GDM1 (cell line): ENCODE measurements around the gene LYRM1.
A peak's percentile ranks its signal among the peaks of the same experiment; 100 is the strongest.
"Not testable (repeated sequence)": the region's sequence is repeated elsewhere in the genome, so short reads cannot be mapped to it uniquely, and the experiment has no call there.

Source experiments
- DNase-seq: peaks from one replicate; lab custom pipeline; 2025; lab: John Stamatoyannopoulos, UW

LYRM1 gene

GRCh38 chr16:20902426-20902825 is 1.9 kb downstream of the LYRM1 start:
- no peak for DNase-seq

- DNase-seq, result no peak
These were observed 2.7 kb downstream of the LYRM1 start for GRCh38 chr16:20903116-20903898.

GRCh38 chr16:20903899-20904506 is 3.4 kb downstream of the LYRM1 start:
- DNase-seq, result no peak

GRCh38 chr16:20904507-20905081 is 4.0 kb downstream of the LYRM1 start:
- DNase-seq, result peak; percentile 85

- DNase-seq, result no peak
These were observed 5.0 kb downstream of the LYRM1 start for GRCh38 chr16:20905576-20905975.

DNA sequence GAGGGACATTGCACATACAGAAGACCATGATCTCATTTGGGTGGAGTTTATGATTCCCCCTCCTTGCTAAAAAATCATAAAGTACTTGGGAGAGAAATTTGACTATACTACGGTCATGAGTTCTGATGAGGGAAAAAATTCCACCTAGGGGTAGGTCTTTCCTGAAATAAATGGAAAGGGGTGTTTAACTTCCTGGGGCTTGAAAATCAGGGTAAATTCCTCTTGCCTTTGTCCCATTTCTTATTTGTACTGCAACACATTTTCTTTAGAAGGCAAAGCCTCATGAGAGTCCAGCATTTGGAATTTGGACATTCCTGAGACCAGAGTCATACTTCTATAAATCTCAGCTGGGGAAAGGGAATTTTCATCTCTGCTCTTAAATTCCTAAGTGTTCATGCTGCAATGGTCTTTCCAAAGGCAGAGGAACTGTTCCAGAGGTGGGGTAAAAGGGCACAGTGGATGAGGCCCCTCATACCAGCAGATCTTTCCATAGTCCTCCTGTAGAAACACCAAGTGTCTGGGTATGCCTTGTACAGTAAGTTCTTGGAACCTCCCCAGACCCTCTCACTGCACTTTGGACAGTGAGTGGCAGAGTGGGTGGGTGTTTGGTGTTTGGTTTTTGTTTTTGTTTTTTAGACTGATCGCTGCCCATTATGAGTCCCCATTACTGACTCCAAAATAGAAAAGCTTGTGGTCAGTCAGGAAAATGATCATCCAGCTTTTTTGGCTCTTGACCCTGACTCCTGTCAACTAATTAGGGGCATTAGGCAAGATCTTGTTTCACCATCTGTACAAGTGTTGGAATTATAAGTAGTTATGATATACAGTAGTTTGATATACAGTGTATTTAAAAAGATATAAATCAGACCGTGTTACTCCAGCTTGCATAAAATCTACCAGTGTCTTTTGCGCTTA is 6.0 kb downstream of the LYRM1 start:
- no peak for DNase-seq

- DNase-seq, result peak; percentile 16
These were observed 10.3 kb downstream of the LYRM1 start for GRCh38 chr16:20910781-20911321.

- no peak for DNase-seq
These were observed 10.8 kb downstream of the LYRM1 start for GRCh38 chr16:20911361-20911760.

DNA sequence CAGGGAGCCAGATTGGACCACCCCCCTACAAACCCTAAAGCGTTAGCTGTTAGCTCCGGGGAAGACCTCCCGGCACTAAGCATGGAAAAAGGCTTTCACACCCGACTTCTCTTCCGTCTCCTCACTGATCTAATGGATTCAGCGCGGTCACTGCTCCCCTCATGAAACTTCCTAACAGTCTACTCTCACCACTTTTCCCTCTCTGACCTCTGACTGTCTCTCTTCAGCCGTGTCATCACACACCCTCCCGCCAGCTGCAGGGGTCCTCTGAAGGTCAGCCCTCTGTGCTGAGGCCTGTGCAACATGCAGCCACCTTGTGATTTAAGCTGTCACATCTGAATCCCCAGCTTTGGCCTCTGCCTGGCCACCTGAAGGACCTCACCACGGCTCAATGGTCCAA is 15.7 kb downstream of the LYRM1 start:
- DNase-seq, result no peak

DNA sequence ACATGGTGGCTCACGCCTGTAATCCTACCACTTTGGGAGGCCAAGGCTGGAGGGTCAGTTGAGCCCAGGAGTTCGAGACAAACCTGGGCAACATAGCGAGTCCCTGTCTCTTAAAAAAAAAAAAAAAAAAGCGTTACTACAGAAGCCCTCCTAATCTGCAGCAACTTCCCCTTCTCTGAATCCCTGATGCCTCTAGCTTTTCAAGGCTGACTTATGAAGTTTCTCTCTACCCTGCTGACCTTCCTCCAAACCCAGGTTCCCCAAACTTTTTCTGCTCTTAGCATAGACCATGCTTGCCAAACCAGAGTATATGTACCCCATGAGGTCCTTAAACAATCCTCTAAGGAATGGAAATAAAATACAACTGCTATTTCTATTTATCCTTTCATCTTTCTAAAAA is 16.4 kb downstream of the LYRM1 start:
- DNase-seq, result peak; percentile 51

DNA sequence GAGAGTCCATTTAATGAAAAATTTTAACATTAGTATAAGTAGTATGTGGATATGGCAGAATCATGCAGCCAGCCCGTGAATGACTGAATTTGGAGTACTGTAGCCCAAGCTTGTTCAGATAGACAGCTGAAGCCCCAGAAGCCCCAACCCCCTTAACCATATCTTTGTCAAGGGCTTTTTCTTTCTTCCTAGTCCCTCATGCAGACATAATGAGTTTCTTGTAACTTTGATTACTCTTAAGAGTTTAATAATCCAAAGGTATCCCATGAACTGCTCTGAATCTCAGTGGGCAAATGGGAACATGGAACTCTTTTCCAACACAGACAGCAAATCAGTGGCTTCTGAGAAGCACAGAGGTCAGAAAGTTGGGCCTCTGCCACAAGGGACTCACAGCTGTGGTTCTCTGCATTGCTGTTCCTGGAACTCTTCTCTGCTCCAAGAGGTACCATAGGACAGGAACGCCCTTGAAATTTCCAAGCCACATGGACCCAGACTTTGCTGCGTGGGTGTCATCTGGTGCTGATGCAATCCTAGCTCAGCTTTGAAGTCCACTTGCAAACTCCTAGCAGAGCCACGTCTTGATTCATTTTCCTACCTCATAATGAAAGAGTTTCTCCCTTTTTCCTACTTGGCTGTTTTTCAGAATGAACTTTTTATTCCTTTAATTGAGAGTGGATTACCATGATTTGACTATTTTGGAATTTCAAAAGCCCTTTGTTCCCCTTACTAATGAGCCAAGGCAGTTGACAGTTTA is 18.1 kb downstream of the LYRM1 start:
- no peak for DNase-seq

DNA sequence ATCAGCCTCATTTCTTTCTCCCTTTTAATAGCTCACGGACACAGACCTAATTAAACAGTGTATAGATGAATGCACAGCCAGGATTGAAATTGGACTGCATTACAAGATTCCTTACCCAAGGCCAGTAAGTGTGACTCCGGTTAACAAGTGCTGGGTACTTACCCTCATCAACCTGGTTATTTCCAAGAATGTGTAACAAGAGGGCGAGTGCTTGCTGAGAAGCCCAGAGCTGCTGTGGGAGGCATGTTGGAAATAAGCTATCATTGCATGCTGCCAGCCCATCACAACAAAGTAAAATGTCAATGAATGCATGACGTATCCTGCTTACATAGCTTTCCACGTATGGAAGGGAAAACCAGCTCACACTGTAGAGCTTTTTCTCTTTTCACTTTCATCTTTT is 19.5 kb downstream of the LYRM1 start:
- DNase-seq, result no peak

DNA sequence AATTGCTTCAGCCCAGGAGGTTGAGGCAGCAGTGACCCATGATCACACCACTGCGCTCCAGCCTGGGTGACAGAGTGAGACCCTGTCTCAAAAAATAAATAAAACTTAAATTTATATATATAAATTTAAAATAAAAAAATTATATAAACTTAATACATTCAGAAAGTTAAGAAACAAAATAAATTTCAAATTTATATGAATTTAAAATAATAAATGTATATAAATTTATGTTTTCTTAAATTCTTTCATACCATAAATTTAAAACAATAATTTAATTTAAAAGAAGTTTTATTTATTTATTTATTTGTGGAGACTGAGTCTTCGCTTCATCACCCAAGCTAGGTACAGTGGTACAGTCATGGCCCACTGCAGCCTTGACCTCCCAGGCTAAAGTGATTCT is 20.2 kb downstream of the LYRM1 start:
- DNase-seq, result no peak

DNA sequence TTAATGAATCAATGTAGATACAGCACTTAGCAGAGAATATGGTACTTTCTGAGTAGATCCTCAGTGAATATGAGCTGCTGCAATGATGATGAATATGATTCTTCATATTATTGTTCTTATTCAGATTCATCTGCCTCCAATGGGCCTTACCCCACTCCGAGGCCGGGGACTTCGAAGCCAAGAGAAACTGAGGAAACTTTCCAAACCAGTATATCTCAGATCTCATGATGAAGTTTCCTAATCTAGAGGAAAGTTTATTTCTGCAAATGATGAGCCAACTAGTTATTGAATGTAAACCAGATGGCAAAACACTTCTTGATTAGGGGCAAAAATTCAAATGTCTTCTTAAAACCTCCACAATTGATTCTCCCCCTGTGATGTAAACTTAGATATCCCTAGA is 23.3 kb downstream of the LYRM1 start:
- DNase-seq, result no peak

DNA sequence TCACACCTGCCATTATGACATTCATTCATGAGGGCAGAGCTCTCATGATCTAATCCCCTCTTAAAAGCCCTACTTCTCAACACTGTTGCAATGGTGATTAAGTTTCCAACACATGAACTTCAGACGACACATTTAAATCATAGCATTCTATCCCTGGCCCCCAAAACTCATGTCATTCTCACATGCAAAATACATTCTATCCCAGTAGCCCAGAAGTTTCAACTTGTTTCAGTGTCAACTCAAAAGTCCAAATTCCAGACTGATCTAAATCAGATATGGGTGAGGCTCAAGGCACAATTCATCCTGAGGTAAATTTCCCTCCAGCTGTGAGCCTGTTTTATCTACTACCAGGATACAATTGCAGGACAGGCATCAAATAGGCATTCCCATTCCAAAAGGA is 25.2 kb downstream of the LYRM1 start:
- no peak for DNase-seq

- DNase-seq, result no peak
These were observed 28.3 kb downstream of the LYRM1 start for GRCh38 chr16:20928774-20929411.

DNA sequence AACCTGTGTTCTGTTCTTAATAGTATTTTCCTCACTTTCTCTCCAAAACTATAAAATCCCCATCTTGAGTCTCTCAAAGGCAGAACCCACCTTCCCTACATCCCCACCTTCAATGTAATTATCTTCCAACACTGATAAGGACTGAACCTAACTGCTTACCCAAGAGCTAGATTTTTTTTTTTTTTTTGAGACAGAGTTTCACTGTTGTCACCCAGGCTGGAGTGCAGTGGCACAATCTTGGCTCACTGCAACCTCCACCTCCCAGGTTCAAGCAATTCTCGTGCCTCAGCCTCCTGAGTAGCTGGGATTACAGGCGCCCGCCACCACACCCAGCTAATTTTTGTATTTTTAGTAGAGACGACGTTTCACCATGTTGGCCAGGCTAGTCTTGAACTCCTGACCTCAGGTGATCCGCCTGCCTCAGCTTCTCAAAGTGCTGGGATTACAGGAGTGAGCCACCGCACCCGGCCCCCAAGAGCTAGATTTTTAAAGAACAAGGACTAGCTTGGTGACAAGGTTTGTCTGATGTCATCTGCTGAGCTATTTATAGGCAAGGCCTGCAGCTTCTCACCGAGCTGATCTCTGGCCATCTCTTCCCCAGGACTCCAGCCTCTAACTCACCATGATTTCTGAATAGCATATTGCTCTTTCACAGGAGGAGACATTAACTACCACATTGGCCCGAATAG is 29.2 kb downstream of the LYRM1 start:
- not testable (repeated sequence) for DNase-seq

DNA sequence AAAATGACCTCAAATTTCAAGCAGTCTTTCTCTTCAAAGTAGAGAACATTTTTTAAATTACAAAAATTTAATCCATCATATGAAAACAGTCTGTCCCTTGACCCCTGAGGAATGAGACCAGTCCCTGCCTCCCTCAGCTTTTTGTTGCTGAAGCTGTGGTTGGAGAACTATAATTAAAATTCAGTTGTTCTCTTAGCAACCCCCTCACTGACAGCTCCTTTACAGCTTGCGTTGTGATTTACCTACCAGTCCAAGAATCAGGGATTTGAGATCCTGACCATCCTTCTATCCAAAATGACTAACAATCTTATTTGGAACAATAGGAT is 29.8 kb downstream of the LYRM1 start:
- no peak for DNase-seq

GRCh38 chr16:20931066-20931600 is 30.6 kb downstream of the LYRM1 start:
- no peak for DNase-seq

DNA sequence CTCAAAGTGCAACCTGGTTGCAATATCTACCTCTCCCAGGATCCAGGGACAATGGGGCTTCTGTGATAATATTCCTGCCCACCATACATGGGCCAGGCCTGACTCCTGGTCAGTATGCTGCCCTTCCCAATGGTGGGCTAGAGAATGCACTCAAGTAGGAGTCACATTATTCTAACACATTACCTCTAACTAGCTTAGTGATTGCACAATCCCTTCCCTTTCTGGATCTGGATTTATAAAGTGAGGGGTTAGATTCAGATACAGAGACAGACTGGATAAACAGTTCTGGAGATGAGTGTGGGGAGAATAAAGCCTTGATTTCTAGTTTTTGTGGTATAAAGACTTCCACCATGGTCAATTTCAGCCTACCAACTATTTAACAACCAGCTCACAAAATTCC is 33.0 kb downstream of the LYRM1 start:
- no peak for DNase-seq
